ENCODE measurements around the gene MRPL40.

MRPL40 gene

GRCh38 chr22:19412478-19412877 lies 19.9 kb upstream of the MRPL40 start:
- DNase-seq (ENCODE audit: low read depth, low spot score) = no peak
- H3K4me3 ChIP-seq (ENCODE audit: low read depth, low read length) = no peak overlapping the region
- TF ChIP-seq, protein P1, sequence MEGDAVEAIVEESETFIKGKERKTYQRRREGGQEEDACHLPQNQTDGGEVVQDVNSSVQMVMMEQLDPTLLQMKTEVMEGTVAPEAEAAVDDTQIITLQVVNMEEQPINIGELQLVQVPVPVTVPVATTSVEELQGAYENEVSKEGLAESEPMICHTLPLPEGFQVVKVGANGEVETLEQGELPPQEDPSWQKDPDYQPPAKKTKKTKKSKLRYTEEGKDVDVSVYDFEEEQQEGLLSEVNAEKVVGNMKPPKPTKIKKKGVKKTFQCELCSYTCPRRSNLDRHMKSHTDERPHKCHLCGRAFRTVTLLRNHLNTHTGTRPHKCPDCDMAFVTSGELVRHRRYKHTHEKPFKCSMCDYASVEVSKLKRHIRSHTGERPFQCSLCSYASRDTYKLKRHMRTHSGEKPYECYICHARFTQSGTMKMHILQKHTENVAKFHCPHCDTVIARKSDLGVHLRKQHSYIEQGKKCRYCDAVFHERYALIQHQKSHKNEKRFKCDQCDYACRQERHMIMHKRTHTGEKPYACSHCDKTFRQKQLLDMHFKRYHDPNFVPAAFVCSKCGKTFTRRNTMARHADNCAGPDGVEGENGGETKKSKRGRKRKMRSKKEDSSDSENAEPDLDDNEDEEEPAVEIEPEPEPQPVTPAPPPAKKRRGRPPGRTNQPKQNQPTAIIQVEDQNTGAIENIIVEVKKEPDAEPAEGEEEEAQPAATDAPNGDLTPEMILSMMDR (IDR thresholded peaks at IDR 0.05; ENCODE audit: low read depth, low read length) = no peak
- in situ Hi-C loops (cut with HindIII; ENCODE audit: low sequenced_read_pairs) = no loop called here

GRCh38 chr22:19412923-19413322 lies 19.4 kb upstream of the MRPL40 start:
- no peak overlapping the region for H3K4me3 ChIP-seq (ENCODE audit: low read depth, low read length)
- in situ Hi-C loops (cut with HindIII; ENCODE audit: low sequenced_read_pairs) = no loop called here
- no peak for DNase-seq (ENCODE audit: low read depth, low spot score)
- TF ChIP-seq, protein P1 (IDR thresholded peaks at IDR 0.05; ENCODE audit: low read depth, low read length) = no peak

- TF ChIP-seq, protein P1 (IDR thresholded peaks at IDR 0.05; ENCODE audit: low read depth, low read length) = no peak
- H3K4me3 ChIP-seq (ENCODE audit: low read depth, low read length) = no peak overlapping the region
- in situ Hi-C loops (cut with HindIII; ENCODE audit: low sequenced_read_pairs) = no loop called here
- no peak for DNase-seq (ENCODE audit: low read depth, low spot score)
These were observed 13.3 kb upstream of the MRPL40 start for GRCh38 chr22:19419086-19419463.

DNA sequence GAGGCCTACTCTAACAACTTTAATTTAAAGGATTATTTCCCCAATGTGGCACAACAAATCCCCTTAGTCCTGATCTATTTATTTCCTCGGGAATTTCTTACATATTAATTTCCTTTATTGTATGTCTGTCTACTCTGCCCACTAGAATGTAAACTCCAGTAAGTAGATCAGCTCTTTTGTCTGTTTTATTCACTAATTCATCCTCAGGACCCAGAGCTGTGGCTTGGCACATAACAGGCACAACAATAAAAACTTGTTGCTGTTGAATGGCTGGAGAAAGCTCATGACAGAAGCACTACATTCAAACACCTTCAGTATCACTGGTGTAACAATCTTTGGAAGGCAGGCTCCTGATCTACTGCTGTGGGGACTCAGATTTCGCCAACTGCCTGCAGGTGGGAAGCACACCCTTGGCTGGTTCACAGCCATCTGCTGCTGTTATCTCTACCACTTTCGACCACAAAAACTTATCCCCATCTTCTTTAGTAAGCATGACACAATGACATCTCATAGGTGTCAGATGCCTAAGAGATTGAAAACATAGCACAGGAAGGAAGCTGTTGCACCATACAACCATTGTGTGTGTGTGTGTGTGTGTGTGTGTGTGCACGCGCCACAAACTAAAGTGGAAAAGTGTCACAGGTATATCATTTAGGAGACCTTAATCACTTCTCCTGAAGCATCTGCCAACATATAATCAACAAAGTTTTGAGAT lies 12.7 kb upstream of the MRPL40 start:
- in situ Hi-C loops (cut with HindIII; ENCODE audit: low sequenced_read_pairs) = no loop called here
- DNase-seq (ENCODE audit: low read depth, low spot score) = no peak
- TF ChIP-seq, protein P1 (IDR thresholded peaks at IDR 0.05; ENCODE audit: low read depth, low read length) = no peak
- no peak overlapping the region for H3K4me3 ChIP-seq (ENCODE audit: low read depth, low read length)

DNA sequence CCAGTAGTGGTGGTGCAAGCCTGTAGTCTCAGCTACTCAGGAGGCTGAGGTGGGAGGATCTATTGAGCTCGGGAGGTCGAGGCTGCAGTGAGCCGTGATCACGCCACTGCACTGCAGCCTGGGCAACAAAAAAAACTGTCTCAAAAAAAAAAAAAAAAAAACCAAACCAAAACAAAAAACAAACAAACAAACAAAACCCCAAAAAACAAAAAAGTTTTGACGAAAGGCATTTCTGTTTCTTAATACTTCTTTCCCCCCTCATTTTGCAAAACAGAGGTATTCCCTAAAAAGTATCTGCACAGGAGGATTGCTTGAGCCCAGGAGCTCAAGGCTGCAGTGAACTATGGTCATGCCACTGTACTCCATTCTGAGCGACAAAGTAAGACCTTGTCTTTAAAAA lies 12.0 kb upstream of the MRPL40 start:
- in situ Hi-C loops (cut with HindIII; ENCODE audit: low sequenced_read_pairs) = no loop called here
- TF ChIP-seq, protein P1 (IDR thresholded peaks at IDR 0.05; ENCODE audit: low read depth, low read length) = no peak
- H3K4me3 ChIP-seq (ENCODE audit: low read depth, low read length) = no peak overlapping the region
- no peak for DNase-seq (ENCODE audit: low read depth, low spot score)

DNA sequence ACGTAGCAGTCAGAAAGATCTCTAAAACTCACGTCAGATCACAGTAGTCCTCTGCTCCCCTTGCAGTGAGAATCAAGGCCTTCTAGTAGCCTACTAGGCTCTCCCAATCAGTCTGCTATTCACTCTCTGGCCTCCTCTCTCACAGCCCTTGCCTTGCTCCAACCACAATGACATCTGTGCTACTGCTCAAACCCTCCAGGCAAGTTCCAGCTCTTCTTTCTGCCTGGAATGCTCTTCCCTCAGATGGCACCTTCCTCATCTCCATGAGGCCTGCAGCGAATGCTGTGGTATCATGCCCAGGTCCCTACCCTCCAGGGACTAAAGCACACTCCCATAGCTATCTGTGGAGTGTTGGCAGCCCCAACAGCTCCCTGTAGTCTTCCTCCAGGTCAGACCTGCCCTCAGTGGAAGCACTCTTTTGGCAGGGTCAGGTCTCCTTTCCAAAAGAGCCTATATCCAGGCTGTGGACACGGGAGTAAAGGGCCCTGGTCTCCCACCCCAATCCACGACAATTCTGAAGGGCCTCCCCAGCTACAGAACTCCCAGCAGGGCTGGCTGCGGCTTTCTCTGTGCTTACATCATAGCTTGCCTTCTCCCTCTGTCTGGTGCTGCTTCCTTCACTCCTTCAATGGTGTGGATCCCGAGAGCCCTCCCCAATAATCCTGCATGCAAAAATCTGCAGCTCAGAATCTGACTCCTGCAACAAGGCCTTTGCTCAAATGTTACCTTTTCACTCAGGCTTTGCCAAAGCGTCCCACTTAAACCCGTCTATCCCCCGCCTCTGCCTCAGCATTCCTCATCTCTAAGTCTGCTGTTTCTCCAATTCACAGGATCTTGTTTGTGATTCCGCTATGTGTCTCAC lies 9.7 kb upstream of the MRPL40 start:
- DNase-seq (ENCODE audit: low read depth, low spot score) = peak; percentile 9
- in situ Hi-C loops (cut with HindIII; ENCODE audit: low sequenced_read_pairs) = no loop called here
- no peak overlapping the region for H3K4me3 ChIP-seq (ENCODE audit: low read depth, low read length)
- TF ChIP-seq, protein P1 (IDR thresholded peaks at IDR 0.05; ENCODE audit: low read depth, low read length) = no peak
